SK-MEL-5 (cell line): ENCODE measurements around the gene ZNF276. TPM values are rescaled to one million over a fixed set of nuclear protein-coding genes. Genes with fewer than 3 reads are reported as not detected.
A peak's percentile ranks its signal among the peaks of the same experiment; 100 is the strongest.
"Not testable (repeated sequence)": the region's sequence is repeated elsewhere in the genome, so short reads cannot be mapped to it uniquely, and the experiment has no call there.

Experiments used
- DNase-seq: peaks from one replicate; pipeline ENCODE4 v3.0.0-alpha.2; 2016; ENCODE audit warnings: low read depth, low spot score
- in situ Hi-C: cut with HindIII; loops from 2 replicates; pipeline ENCODE4 v1.10.0; 2016; ENCODE audit warnings: low sequenced_read_pairs, high pct_unique_total_duplicates, low pct_unique_long_range_greater_than_20kb
- total RNA-seq: library from RNA; depleted of rRNA; stranded (reverse); fragments of >200 nt; shearing (Covaris generic); gene quantifications from 2 replicates; pipeline ENCODE4 v1.2.3, GENCODE V29; 2014

Gene ZNF276
- total RNA-seq, 1 experiment from 2014 or later, result 10.3 TPM

- in situ Hi-C loops, result no loop called here
- no peak for DNase-seq
Observed at GRCh38 chr16:89748076-89748475, 26.7 kb downstream of the ZNF276 start.

GRCh38 chr16:89748921-89749320, 27.6 kb downstream of the ZNF276 start:
- in situ Hi-C loops, result no loop called here
- no peak for DNase-seq

GRCh38 chr16:89749637-89750036, 28.3 kb downstream of the ZNF276 start:
- in situ Hi-C loops, result no loop called here
- DNase-seq, result no peak

DNA sequence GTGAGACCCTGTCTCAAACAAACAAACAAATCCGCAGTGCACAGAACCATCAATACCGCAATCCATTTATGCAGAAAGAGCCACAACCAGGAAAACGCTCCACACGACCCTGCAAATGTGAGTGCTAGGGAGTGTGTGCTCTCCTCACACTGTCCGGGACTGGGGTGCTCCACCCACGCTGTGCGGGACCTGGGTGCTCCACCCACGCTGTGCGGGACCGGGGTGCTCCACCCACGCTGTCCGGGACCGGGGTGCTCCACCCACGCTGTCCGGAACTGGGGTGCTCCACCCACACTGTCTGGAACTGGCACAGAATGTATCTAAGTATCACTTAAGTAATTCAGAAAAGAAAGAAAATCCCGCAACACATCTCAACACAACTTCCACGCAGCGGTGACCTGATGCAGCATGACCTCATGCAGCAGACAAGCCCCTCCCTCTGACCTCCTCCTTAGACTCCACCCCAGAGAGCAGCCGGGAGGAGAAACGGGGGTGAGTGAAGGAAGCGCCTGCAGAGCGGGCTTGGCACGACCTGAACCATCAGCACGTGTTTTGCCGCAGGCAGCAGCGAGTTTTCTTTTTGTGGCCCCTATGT, 38.5 kb downstream of the ZNF276 start:
- in situ Hi-C loops, result no loop called here
- DNase-seq, result no peak

GRCh38 chr16:89761304-89761922, 40.1 kb downstream of the ZNF276 start:
- in situ Hi-C loops, result no loop called here
- no peak for DNase-seq

DNA sequence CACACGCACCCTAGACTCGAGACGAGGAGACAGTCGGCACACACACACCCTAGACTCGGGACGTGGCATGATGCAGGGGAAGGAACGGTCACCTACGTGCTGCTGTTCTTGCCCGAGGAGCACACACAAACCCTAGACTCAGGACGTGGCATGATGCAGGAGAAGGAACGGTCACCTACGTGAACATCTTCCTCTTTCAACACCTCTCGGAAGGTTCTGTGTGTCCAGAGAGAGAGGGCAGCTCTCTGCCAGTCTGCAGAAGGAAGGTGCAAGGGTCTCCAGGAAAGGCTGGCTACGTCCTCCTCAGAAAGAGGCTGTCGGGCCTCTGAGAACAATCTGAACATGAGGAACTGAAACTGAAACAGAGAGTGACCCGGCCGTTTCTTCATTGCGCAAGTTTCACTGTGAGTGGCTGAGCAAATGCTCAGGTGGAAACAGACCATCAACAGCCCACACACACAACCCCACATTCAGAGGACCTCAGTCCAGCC, 43.4 kb downstream of the ZNF276 start:
- in situ Hi-C loops, result no loop called here
- DNase-seq, result no peak

GRCh38 chr16:89765292-89765830, 44.0 kb downstream of the ZNF276 start:
- DNase-seq, result no peak
- in situ Hi-C loops, result no loop called here

DNA sequence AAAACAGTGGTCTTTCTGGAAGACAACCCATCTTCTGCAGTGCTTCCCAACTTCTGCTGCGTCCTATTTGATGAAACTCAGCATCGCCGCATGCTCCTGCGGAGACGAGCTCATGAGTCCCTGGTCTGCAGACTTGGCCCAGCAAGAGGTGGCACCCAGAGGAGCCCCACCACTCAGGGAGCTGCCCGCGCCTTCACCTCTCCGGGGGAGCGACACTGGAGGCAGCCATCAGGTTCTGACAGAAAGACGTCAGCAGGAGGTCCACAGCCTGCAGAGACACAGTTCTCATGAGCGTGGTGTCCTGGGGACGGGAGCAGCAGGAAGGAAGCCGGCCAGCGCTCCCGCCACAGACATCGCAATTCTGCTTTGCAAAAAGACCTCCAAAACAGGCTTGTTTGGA, 49.0 kb downstream of the ZNF276 start:
- in situ Hi-C loops, result no loop called here

GRCh38 chr16:89775223-89775622, 53.9 kb downstream of the ZNF276 start:
- DNase-seq, result no peak
- in situ Hi-C loops, result no loop called here

More for the DNA sequence above, 49.0 kb downstream of the ZNF276 start:
- DNase-seq, result no peak

DNA sequence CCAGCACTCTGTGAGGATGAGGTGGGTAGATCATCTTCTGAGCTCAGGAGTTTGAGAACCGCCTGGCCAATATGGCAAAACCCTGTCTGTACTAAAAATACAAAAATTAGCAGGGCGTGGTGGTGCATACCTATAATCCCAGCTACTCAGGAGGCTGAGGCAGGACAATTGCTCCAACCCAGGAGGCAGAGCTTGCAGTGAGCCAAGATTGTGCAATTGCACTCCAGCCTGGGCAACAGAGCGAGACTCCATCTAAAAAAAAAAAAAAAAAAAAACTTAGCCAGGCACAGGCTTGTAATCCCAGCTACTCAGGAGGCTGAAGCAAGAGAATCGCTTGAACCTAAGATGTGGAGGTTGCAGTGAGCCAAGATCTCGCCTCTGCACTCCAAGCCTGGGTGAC, 56.9 kb downstream of the ZNF276 start:
- DNase-seq, in situ Hi-C loops: not testable (repeated sequence)

GRCh38 chr16:89779231-89779908, 58.0 kb downstream of the ZNF276 start:
- peak; percentile 27 for DNase-seq
- in situ Hi-C loops, result no loop called here

DNA sequence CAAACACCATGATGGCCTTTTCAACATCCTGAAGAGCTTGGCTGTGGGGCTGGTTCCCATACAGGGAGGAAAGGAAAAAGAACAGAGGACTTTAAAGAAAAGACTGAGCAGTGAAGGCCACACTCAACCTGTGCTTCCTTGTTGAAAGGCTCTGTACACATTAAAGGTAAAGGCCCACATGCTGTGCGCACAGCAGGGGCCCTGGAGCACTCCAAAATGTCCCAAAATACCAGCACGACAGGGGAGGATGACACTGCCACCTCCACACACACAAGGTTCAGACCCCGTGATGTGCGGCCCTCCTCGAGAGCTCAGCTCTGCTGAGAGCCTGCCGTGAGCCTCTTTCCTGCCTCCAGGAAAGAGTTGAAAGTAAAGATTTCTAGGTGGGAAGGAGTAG, 58.6 kb downstream of the ZNF276 start:
- in situ Hi-C loops, result no loop called here
- DNase-seq, result no peak

GRCh38 chr16:89782489-89782888, 61.2 kb downstream of the ZNF276 start:
- in situ Hi-C loops, result no loop called here
- no peak for DNase-seq

- DNase-seq, in situ Hi-C loops: not testable (repeated sequence)
Observed at GRCh38 chr16:89783952-89784351, 62.6 kb downstream of the ZNF276 start.

DNA sequence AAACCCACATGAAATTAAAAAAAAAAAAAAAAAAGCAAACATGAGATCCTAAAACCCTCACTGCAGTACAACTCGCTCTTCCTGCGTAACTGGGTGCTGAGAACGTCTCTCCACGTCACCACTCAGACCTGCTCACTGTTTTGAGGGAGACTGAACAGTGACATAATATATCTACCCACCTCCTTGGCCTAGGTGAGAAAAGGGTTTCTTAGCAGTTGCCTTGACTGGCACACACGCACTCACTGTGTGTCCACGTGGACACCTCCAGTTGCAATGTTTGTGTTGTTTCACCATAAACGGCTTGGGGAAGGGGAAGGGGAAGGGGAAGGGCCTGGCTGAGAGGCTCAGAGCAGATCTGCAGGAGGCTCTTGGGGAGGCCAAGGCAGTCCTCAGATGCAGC, 63.1 kb downstream of the ZNF276 start:
- no peak for DNase-seq
- in situ Hi-C loops, result no loop called here

DNA sequence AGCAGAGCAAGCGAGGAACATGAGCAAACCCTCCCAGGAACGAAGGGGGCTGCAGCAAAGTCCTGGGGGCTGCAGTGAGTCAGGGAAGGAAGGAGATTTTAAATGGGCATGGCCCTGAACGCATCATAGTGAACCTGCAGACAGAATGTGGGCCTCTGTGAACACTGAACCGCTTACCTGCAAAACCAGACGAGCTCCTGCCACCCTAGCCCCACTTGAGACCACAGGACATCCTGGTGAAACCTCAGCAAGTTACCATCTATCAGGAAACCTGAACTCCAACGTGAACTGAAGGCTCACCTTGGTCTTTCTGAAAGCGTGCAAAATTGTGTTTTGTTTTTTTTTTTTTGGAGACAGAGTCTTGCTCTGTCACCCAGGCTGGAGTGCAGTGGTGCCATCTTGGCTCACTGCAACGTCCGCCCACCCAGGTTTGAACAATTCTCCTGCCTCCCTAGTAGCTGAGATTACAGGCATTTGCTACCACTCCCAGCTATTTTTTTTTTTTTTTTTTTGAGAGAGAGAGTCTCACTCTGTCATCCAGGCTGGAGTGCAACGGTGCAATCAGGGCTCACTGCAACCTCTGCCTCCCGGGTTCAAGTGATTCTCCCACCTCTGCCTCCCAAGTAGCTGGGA, 64.3 kb downstream of the ZNF276 start:
- in situ Hi-C loops, result no loop called here
- no peak for DNase-seq

- in situ Hi-C loops, result no loop called here
- no peak for DNase-seq
Observed at GRCh38 chr16:89786474-89787364, 65.4 kb downstream of the ZNF276 start.
